BLaER1 treated with 17β-estradiol and CSF1 and Interleukin-3, amounts not matched to agents 10 nM and 100 nM (cell line): ENCODE data around the gene CRYBA2.
A peak's percentile ranks its signal among the peaks of the same experiment; 100 is the strongest.

Experiments
- H3K27ac ChIP-seq, 11 experiments: shearing (Covaris generic); formaldehyde crosslinking; 2 replicates each; pipeline ENCODE4 v1.8.1; 2022
- H3K27me3 ChIP-seq, 11 experiments: shearing (Covaris generic); formaldehyde crosslinking; 2 replicates each; pipeline ENCODE4 v1.8.1; 2022
- H3K36me3 ChIP-seq, 11 experiments: shearing (Covaris generic); formaldehyde crosslinking; 2 replicates each; pipeline ENCODE4 v1.8.1; 2022
- H3K4me1 ChIP-seq, 10 experiments: shearing (Covaris generic); formaldehyde crosslinking; 2 replicates each; pipeline ENCODE4 v1.8.1; 2022
- H3K4me2 ChIP-seq, 11 experiments: shearing (Covaris generic); formaldehyde crosslinking; 2 replicates each; pipeline ENCODE4 v1.8.1; 2022
- H3K4me3 ChIP-seq, 10 experiments: shearing (Covaris generic); formaldehyde crosslinking; 2 replicates each; pipeline ENCODE4 v1.8.1; 2022
- H3K9ac ChIP-seq, 11 experiments: shearing (Covaris generic); formaldehyde crosslinking; 2 replicates each; pipeline ENCODE4 v1.8.1; 2022
- H3K9me3 ChIP-seq, 11 experiments: shearing (Covaris generic); formaldehyde crosslinking; replicated peaks in 1 of 11; 2 replicates each; pipeline ENCODE4 v1.8.1; 2022
- H4K20me1 ChIP-seq, 11 experiments: shearing (Covaris generic); formaldehyde crosslinking; 2 replicates each; pipeline ENCODE4 v1.8.1; 2022
- Cebpa-rat ChIP-seq, 11 experiments: shearing (Covaris generic); IDR thresholded peaks; 2 replicates each; pipeline ENCODE4 v1.8.1; 2022

CRYBA2 gene

DNA sequence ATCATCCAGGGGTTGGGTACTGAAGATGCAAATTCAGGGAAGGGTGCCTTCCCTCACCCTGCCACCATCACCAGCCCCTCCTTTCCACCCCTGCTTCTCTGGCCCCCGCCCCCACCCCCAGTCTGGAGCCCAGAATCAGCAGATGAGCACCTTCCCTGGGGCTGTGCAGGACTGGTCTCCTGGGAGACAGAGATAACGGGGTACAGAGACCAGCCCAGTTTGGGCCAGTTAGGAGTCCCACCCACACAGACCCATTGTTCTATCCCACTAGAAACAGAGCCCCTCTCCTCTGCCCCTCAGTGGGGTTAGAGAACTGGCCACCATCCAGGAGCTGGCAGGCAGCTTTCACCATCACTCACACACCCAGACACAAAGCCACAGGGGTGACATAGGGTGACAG, 4.5 kb upstream of the CRYBA2 start:
- peaks cover 99 to 100% (median 100%) of the 10 kb centered on the region in 11 experiments for H3K27me3 ChIP-seq
- H3K4me1 ChIP-seq, result peaks cover 0 to 15% (median 5%) of the 10 kb centered on the region in 10 experiments; a peak in 7 of 20 replicates
- no peak overlapping the region for H3K9ac ChIP-seq

DNA sequence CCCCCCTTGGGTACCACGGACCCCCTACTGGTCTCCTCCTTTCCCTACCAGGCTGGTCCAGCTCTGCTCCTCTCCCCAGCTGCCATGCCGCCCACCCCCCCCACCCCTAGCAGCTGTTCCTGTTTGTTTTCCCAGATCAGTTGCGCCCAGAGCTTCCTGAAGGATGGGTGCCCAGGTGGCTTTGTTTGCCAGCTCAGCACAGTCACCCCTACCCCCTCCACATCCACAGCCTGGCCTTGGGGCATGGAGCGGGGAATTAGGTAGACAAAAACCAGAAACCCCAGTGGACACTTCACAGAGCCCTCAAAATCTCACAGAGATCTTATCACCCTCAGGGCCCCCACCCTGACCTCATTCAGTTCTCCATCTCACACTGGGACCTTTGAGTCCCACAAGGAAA, 3.7 kb upstream of the CRYBA2 start:
- Histone ChIP-seq H3K4me2 (no peak overlapping the region), H3K27ac (no peak overlapping the region), H3K27me3 (peaks cover 99 to 100% (median 100%) of the 10 kb centered on the region in 11 experiments), H3K36me3 (no peaks in the 10 kb centered on the region), H4K20me1 (peaks cover 0 to 80% (median 39%) of the 10 kb centered on the region in 11 experiments; a peak in 15 of 22 replicates), H3K9me3 (no peaks in the 10 kb centered on the region), H3K4me3 (no peak overlapping the region), H3K4me1 (peaks cover 0 to 15% (median 5%) of the 10 kb centered on the region in 10 experiments; a peak in 7 of 20 replicates), H3K9ac (no peak overlapping the region)
- no peak for TF ChIP-seq Cebpa-rat (IDR thresholded peaks at IDR 0.05)

More for the DNA sequence above, 4.5 kb upstream of the CRYBA2 start:
- Histone ChIP-seq H3K27ac (no peak overlapping the region), H3K36me3 (no peaks in the 10 kb centered on the region), H3K4me3 (no peak overlapping the region), H3K9me3 (no peaks in the 10 kb centered on the region), H4K20me1 (peaks cover 0 to 79% (median 37%) of the 10 kb centered on the region in 11 experiments; a peak in 15 of 22 replicates), H3K4me2 (no peak overlapping the region)
- TF ChIP-seq Cebpa-rat (IDR thresholded peaks at IDR 0.05), result no peak

DNA sequence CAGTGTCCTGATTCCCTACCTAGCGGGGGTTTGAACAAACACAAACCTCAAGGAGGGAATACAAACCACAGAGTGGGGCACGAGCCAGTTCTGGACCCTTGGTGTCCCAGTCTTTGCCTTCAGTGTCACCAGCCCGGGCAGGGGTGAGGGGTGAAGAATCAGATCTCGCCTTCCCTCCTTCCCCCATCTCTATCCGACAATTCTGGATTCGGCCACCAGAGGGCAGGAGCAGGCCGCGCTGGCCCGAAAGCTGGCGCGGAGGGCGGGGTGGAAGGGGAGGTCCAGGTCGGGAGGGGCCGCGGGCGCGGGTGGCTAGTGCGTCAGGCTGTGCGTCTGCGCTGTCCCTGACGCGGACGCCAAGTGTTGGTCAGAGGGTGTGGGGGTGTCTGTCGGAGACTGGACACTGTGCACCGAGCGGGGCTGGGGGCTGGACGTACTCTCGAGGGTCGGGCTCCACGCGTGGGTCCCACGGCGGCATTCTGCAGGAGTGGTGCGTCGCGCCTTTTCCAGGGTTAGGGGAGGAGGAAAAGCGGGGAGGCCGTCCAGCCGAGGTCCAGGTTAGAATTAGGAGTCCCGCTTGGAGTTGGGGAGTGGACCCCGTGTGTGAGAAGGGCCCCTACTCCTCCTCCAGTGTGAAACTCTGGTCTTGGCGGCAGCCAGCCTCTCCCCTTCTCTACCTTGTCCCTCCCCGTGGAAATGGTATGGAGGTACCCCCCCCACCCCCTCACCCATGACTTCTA, 2.9 kb upstream of the CRYBA2 start:
- Histone ChIP-seq H3K9ac (no peak overlapping the region), H3K27me3 (peaks cover 99 to 100% (median 100%) of the 10 kb centered on the region in 11 experiments)

DNA sequence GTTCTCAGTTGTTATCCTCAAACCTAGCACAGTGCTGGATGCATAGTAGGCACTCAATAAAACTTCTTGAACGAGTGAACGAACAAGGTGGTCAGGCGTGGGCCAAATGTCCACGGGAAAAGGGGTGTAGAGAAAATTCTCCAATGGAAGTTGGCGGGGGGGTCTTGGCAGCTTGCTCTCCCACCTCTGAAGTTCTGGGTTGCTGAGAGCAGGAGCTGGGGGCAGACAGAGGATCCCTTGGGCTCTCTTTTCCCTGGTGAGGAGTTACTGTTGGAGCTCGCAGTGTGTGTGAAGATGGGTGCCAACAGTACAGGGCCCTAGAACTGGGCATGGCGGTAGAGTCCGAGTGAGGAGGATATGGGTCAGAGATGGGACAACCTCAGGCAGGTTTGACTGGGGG, 2.3 kb upstream of the CRYBA2 start:
- Histone ChIP-seq H3K27ac (no peak overlapping the region), H3K27me3 (peaks cover 99 to 100% (median 100%) of the 10 kb centered on the region in 11 experiments), H3K9me3 (no peaks in the 10 kb centered on the region), H3K4me2 (peak overlapping the region in 3 of 11 experiments; percentile 26 to 77 (median 45); a peak in 2 of 22 replicates), H4K20me1 (peaks cover 0 to 83% (median 32%) of the 10 kb centered on the region in 11 experiments; a peak in 15 of 22 replicates), H3K36me3 (no peaks in the 10 kb centered on the region), H3K4me1 (peaks cover 0 to 15% (median 5%) of the 10 kb centered on the region in 10 experiments; a peak in 7 of 20 replicates), H3K9ac (no peak overlapping the region), H3K4me3 (no peak overlapping the region)
- no peak for TF ChIP-seq Cebpa-rat (IDR thresholded peaks at IDR 0.05)

More for the DNA sequence above, 2.9 kb upstream of the CRYBA2 start:
- H3K9me3 ChIP-seq, result no peaks in the 10 kb centered on the region
- no peak for TF ChIP-seq Cebpa-rat (IDR thresholded peaks at IDR 0.05)
- H3K4me3 ChIP-seq, result peak overlapping the region in 1 of 10 experiments; percentile 28; a peak in 1 of 20 replicates
- H3K4me2 ChIP-seq, result peak overlapping the region in 9 of 11 experiments; percentile 26 to 77 (median 31); a peak in 10 of 22 replicates
- peaks cover 0 to 15% (median 5%) of the 10 kb centered on the region in 10 experiments; a peak in 7 of 20 replicates for H3K4me1 ChIP-seq
- no peak overlapping the region for H3K27ac ChIP-seq
- no peaks in the 10 kb centered on the region for H3K36me3 ChIP-seq
- H4K20me1 ChIP-seq, result peaks cover 0 to 83% (median 37%) of the 10 kb centered on the region in 11 experiments; a peak in 15 of 22 replicates

DNA sequence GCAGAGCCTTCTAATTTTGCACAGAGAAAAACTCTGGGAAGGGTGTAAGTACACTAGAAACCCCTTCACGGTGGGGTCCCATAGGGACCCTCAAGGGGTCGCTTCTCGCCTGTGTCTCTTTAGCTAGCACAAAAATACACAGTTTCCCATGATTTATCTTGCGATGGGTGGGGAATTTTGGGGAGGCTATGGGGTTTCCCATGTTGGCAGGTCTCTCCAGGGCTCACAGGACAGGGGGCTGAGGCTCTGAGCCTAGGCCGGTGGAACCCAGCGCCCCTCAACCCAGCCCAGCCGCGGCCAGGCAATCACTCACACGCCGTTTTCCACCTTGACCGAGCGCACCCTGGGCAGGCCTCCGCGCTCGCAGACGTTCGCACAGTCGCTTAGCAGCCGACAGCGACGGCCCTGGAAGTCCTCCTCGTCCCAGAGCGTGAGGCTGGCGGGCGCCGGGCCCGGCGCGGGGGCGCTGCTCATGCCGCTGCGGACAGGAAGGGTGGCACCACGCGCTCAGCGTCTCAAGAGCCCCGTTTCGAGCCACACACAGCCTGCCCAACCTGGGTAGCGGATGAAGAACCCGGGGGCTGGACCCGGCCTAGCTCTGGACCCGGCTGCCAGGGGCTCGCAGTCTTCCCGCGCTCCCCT, 398 bp downstream of the CRYBA2 start:
- H3K9me3 ChIP-seq, result no peaks in the 10 kb centered on the region
- no peak overlapping the region for H3K27ac ChIP-seq
- peaks cover 100% of the 10 kb centered on the region in 11 experiments for H3K27me3 ChIP-seq
- peak overlapping the region in 2 of 10 experiments; percentile 31 to 40; a peak in 3 of 20 replicates for H3K4me3 ChIP-seq
- no peak overlapping the region for H3K9ac ChIP-seq
- TF ChIP-seq Cebpa-rat (IDR thresholded peaks at IDR 0.05), result no peak
- peak overlapping the region in 5 of 11 experiments; percentile 15 to 73 (median 55); a peak in 7 of 22 replicates for H3K4me2 ChIP-seq
- no peaks in the 10 kb centered on the region for H3K36me3 ChIP-seq
- H4K20me1 ChIP-seq, result peaks cover 0 to 86% (median 22%) of the 10 kb centered on the region in 11 experiments; a peak in 15 of 22 replicates
- peaks cover 0 to 11% (median 0%) of the 10 kb centered on the region in 10 experiments; a peak in 2 of 20 replicates for H3K4me1 ChIP-seq

DNA sequence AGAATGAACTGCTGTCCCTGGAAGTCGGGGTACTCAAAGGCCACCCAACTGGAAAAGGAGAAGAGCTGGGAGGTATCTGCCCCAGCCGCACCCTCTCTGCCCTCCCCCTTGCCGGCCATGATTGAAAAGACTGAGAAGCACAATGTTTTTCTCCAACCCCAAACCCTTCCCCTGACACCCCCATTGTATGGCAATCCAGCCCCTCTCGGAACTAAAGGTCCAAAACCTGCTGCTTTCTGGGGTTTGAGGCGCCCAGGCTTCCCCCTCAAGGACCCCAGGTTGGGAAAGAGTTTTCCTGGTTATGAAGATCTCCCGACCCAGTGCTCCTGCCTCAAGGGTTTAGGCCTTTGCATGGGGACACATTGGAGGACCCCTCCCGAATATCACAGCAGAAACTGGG, 1.0 kb downstream of the CRYBA2 start:
- Histone ChIP-seq H3K9me3 (no peaks in the 10 kb centered on the region), H4K20me1 (peaks cover 0 to 85% (median 23%) of the 10 kb centered on the region in 11 experiments; a peak in 15 of 22 replicates), H3K4me1 (peaks cover 0 to 11% (median 0%) of the 10 kb centered on the region in 10 experiments; a peak in 2 of 20 replicates), H3K27me3 (peaks cover 100% of the 10 kb centered on the region in 11 experiments), H3K36me3 (no peaks in the 10 kb centered on the region), H3K9ac (no peak overlapping the region), H3K27ac (no peak overlapping the region), H3K4me2 (no peak overlapping the region), H3K4me3 (no peak overlapping the region)
- no peak for TF ChIP-seq Cebpa-rat (IDR thresholded peaks at IDR 0.05)

DNA sequence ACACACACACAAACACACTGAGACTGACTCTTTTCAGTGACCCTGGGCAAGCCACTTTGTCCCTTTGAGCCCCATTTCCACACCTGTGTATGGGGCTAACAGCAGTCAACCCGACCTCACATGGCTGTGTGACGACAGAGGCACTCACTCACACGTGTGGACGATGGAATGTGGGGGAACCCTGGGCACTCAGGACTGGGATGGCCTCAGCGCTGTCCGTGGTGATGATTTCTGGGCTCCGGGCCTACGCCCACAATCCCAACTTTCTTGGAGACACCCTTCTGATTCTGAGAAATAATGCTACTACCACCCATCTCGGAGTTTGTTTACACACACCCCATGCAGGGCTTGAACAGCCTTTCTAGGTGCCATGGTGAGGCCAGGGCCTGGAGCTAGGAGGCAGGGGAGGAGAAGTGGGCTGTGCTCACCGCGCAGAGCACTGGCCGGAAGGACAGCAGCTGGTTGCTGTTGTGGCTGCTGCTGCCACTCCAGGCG, 1.5 kb downstream of the CRYBA2 start:
- Histone ChIP-seq H3K36me3 (no peaks in the 10 kb centered on the region), H3K27me3 (peaks cover 100% of the 10 kb centered on the region in 11 experiments), H3K9ac (no peak overlapping the region)

DNA sequence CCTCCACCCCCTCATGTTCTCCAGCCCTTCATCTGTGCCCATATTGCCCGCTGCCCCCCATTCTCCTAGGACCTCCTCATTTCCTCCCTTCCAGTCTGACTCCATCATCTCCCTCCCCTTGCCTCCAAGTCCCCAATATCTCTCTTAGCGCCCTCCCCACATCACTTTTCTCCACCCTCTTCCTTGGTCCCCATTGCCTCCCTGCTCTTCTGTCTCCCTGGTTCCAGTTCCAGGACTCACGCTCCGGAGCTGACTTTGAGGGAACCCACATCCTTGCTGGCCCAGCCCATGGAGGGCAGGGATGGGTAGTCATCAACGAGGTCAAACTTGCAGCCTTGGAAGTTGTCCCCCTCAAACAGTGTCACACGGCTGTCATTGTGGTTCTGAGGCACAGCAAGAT, 2.6 kb downstream of the CRYBA2 start:
- no peaks in the 10 kb centered on the region for H3K9me3 ChIP-seq
- peaks cover 0 to 95% (median 39%) of the 10 kb centered on the region in 11 experiments; a peak in 15 of 22 replicates for H4K20me1 ChIP-seq
- H3K4me2 ChIP-seq, result no peak overlapping the region
- no peak overlapping the region for H3K9ac ChIP-seq
- no peak for TF ChIP-seq Cebpa-rat (IDR thresholded peaks at IDR 0.05)
- H3K27me3 ChIP-seq, result peaks cover 100% of the 10 kb centered on the region in 11 experiments
- H3K27ac ChIP-seq, result no peak overlapping the region
- no peaks in the 10 kb centered on the region for H3K36me3 ChIP-seq
- peaks cover 0 to 11% (median 0%) of the 10 kb centered on the region in 10 experiments; a peak in 2 of 20 replicates for H3K4me1 ChIP-seq
- H3K4me3 ChIP-seq, result no peak overlapping the region

More for the DNA sequence above, 1.5 kb downstream of the CRYBA2 start:
- no peaks in the 10 kb centered on the region for H3K9me3 ChIP-seq
- peaks cover 0 to 87% (median 28%) of the 10 kb centered on the region in 11 experiments; a peak in 15 of 22 replicates for H4K20me1 ChIP-seq
- TF ChIP-seq Cebpa-rat (IDR thresholded peaks at IDR 0.05), result no peak
- no peak overlapping the region for H3K4me2 ChIP-seq
- H3K4me3 ChIP-seq, result no peak overlapping the region
- H3K27ac ChIP-seq, result no peak overlapping the region
- H3K4me1 ChIP-seq, result peaks cover 0 to 11% (median 0%) of the 10 kb centered on the region in 10 experiments; a peak in 2 of 20 replicates
